Measurements from ENCODE around the gene PER1.
"Not testable (repeated sequence)": the region's sequence is repeated elsewhere in the genome, so short reads cannot be mapped to it uniquely, and the experiment has no call there.

The PER1 gene

DNA sequence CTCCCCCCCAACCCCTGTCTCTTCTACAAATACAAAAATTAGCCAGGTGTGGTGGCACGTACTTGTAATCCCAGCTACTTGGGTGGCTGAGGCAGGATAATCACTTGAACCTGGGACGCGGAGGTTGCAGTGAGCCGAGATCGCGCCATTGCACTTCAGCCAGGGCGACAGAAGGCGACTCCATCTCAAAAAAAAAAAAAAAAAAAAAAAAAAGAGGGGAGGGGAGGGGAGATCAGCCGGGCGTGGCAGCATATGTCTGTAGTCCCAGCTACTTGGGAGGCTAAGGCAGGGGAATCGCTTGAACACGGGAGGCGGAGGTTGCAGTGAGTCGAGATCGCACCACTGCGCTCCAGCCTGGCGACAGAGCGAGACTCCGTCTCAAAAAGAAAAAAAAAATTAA, 18.0 kb upstream of the PER1 start:
- not testable (repeated sequence) for DNase-seq

DNA sequence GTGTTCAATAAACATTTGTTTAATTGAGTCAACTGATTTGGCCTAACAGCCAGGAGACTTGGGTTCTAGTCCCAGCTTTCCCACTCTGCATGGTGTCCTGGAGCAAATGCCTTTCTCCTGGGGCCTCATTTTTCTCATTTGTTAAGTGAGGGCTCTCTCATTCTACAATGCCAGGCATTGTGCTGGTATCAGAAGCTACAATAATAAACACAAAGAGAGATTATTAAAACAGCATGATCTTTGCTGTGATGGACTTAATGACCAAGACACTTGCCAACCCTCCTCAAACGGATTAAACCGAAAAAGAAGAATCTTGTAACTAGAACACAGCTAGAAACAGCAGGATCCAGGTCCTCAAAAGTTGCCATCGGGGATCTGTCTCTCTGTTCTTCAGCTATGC, 15.3 kb upstream of the PER1 start:
- DNase-seq = no peak

DNA sequence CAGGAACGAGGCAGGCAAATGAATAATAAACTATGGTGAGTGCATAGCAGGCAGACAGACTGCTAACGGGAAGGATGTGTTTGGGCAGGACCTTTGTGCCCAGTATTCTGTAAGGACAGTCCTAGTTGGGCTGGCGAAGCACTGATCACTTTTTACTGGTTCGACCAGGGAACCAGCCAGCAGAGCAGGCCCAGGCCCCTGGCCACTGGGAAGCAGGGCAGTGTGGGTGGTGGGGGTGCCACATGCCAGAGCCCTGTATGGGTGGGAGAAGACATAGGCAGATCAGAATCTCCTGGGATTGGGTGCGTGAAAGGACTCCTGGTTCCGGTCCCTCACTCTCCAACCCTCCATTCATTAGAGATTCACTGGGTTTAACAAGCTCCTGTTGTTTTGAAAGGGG, 14.5 kb upstream of the PER1 start:
- no peak for DNase-seq

DNA sequence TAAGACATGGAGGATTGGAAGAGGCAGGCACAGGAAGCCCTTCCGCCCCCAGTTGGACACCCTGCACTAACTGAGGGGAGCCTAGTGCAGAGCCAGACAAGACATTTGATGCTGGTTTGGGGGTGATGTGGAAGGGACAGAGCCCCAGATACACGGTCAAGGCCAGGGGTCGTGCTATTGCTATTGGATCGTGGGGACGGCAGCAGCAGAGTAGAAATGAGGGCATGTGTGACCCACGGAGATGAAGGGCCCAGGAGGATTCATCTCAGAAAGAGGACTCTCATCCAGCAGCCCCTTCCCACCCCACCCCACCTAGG, 12.6 kb upstream of the PER1 start:
- DNase-seq = no peak

DNA sequence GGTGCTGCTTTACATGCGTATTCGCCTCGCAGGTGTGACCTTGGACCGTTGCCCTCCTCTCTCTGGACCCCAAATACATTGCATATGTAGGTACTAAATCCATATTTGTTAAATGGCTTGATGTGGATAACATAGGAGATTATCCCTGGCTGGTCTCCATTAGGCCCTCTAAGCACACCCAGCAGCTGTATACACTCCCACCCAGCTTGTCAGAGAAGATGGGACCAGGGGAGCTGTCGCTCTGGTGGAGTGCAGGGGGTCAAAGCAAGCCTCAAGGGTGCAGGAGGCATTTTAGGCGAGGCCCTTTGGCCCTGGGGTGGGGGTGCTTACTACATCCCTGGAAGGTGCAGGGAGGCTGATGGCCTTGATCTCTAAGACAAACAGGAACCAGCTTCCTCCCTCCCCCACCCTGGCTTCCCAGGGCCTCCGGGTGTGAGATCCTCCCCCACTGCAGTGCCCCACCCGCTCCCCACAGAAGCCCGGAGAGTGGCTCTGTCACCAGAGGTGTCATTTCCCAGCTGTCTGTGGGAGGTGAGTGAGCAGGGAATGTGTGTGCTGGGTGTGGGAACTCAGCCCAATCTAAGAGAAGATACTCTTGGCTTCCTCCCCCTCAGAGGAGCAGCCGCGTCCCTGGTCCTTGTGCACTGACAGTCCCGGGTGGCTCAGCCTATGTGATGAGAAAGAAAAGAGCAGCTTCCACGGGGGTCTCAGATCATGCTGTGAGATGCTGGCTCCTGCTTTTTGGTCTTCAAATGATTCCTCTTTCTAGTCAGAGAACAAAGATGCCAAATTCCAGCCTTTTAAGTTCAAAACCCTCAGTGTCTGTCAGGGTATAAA, 12.0 kb upstream of the PER1 start:
- DNase-seq = no peak

DNA sequence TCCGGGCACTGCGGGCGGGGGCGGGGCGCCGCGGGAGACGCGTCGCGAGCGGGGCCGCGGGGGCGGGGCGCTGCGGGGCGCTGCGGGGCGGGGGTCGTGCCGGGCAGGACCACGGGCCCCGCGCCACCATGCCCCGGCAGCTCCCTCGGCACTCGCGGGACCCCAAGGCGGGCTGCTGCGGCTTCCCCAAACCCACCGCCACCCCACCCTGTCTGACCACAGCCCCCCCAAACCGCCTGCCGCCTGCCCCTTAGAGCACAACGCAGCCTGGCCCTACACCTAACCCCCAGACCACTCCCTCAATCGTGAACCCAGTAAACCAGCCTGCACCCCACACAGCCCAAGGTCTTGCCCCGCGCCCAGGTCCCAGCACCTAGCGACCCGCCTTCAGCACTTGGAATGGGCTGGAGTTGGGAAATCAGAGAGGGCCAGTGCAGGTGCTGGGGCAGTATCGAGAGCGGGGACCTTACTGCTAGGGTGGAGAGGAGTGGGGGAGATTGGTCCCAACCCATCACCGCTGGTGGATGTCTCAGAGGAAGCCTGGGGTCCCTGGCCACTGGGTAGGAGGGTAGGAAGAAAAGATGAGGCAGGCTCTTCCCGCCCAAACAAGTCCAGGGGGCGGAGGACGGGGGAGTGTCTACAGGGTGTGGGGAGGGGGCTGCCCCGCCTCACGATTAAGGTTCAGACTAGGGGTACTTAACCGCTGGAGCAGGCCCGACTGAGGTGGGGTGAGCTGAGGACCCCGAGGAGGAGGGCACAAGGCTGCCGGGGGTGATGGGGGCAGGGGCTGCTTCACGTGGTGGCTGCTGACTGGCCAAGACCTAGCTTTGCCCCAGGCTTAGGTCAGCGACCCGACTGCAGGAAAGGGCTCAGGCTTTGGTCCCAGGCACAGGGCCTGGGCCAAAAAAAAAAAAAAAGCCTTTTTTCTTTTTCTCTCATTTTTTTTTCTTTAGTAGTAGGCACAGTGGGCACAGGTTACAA, 11.1 kb upstream of the PER1 start:
- peak; percentile 49 for DNase-seq

DNA sequence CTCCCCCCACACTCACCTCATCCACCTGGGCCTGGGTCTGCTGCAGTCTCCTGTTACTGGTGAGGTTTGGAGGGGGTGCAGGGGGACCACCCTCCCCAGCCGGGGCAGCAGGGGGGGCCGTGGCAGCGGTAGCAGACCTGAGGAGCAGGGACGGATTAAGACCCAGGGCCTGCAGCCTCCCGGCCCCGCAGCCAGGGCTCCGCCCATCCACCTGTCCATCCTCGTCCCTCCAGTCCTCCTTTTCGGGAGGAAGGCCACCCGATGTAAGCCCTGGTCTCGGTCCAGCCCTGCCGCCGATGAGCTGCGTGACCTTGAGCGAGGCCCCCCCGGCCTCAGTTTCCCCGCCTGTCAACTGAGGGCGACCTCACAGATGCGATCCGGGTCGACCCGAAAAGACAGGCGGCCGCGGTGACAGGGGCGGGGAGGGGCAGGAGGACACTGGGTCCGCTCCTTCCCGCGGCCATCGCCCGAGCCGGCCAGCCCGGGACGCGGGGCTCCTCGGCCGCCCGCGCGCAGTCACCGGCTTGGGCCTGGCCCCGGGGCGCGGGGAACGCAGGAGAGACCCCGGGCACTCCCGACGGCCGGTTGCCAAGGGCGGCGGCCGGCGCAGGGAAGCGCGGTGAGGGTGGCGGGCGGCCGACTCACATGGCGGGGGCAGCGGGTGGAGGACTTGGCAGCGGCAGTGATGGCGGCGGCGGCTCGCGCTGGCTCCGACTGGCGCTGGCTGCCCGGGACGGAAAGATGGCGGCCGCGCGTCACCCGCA, 10.2 kb upstream of the PER1 start, which contains the start of gene VAMP2:
TSS of gene VAMP2 (minus strand) at position 716 of the 764 bp plus-strand sequence. CDS start at position 647, 69 bp downstream.
- DNase-seq = peak; percentile 88

DNA sequence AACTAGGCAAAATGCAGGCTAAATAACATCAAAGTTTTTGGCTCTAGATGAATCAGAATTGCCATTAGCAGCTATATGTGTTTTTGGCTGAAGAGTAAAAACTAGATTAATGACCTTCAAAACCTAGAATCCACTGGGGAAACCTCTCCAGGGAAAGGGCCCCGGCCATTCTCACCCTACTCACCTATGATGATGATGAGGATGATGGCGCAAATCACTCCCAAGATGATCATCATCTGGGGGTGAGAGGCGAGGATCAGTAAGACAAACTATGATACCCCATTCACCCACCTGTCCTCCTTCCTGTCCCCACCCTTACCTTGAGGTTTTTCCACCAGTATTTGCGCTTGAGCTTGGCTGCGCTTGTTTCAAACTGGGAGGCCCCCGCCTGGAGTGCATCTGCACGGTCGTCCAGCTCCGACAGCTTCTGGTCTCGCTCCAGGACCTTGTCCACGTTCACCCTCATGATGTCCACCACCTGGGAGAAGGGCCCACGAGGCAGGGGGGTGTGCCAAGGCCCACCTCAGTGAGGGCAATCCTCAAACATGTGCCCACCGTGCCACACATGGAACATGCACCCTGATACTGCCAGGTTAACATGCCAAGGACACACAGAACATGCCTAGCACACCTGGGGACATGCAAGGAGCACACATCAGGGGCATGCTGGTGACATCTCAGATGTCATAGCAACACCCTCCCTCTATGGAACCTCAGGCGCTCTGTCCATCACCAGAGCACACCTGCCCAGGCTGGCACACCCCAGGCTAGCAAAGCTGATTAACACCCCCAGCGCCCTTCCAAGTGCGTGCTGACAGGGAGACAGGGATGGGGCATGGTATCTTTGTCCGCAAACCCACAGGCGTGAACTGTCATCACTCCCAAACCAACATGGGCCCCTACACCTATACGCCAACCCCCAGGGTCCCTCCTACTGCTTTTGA, 9.4 kb upstream of the PER1 start:
- DNase-seq = no peak

DNA sequence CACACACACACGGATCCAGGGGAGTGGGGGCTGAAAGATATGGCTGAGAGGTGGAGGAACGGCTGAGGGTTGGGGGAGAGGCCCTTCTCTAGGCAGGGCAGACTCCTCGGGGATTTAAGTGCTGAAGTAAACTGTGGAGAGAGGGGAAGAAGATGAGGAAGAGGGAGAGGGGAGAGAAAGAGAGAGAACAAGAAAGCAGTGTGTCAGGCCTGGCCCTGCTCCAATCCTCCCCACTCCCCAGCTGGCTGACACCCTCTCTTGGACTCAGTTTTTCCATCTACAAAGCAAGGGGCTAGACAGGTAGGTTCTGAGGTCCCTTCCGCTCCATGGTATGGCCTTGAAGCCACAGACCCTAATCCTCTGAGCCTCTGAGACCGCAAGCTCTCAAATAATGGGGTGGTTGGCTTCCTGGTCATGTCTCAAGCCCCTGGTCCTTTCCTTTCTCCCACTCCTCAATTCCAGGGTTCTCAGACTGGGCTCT, 8.6 kb upstream of the PER1 start:
- DNase-seq = peak; percentile 24

DNA sequence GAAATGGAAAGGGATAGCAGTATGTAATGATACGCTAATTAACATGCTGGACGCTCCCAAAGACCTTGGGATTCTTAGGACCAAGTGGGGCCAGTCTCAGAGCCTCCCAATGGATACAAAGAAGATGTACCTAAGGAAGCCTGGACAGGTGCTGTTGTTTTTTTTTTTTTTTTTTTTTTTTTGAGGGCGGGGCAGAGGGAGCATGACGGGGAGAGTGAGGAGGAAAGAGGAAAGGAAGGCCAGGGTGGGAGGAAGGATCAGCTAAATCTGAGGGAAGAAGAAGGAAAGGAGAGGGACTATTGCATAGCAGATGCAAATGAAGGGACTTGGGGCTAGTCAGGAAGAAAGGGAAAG, 8.0 kb upstream of the PER1 start:
- no peak for DNase-seq

DNA sequence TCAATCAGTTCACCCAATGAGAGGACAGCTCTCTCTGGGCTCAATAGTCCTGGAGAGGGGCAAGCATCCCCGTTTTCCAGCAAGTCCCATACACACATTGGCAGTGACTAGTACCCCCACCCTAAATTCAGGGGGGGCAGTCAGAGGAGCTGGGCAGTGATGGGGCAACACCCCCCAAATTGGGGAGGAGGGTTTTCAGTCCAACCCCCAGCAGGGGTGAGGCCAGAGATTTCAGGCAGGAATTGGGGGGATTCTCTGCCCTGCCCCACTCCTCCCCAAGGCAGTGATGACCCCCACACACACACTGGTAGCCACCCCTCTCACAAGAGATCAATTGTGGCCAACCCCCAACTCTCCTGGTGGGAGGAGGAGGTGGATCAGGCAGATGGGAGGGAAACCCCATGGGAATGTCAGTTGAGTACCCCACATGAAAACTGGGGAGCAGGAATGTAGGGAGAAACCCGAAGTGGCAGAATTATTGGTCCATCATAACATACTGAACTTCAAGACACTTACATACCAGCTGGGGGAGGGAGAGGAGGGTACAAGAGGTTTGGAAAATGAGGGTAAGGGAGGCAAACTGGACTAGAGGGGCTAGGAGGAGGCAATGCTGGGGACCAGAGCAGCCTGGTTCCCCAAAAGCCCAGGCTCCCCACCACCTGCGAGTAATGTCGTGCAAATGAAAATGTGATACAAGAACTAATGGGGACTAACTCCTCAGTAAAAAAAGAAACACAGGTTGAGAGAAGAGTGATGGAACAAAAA, 7.4 kb upstream of the PER1 start:
- peak; percentile 26 for DNase-seq

DNA sequence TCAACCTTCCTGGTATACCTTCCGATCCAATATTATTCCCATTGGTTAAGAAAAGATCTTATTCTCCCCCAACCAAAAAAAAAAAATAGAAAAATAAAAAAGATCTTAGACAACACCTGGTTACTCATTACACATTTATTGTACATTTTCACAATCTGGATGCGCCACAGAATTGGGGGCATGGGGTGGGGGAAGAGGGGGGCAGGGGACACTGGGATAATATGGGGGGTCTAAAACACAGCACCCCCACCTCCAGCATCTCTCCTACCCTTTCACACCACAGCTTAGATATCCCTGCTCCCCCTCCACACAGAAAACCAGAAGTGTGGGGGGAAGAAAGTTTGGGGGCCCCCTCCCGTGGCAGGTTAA, 6.8 kb upstream of the PER1 start:
- no peak for DNase-seq

DNA sequence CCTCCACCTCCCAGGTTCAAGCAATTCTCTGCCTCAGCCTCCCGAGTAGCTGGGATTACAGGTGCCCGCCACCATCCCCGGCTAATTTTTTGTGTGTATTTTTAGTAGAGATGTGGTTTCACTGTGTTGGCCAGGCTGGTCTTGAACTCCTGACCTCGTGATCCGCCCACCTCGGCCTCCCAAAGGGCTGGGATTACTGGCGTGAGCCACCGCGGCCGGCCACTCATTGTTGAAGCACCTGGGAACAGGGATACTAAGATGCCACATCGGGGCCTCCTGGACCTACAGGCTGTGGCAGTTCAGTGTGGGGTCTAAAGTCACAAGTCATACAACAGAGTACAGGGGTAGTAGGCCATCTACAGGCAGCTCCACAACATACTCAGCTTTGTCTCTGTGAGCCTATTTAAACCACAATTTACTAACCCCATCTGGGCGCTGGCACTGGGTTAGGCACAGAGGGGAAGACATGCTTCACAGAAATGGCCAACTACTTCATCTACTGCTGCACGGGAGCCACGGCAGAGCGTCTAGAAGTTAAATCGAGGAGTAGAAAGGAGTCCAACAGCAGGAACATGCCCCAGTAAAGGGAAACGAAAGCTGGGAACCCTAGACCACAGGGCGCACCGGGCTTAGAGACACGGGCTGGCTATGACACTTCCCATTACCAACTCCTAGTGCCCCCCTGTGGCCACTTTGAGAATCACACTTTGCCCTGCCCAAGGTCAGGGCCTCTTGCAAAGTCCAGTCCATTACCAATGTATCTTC, 6.2 kb upstream of the PER1 start:
- DNase-seq = peak; percentile 92

DNA sequence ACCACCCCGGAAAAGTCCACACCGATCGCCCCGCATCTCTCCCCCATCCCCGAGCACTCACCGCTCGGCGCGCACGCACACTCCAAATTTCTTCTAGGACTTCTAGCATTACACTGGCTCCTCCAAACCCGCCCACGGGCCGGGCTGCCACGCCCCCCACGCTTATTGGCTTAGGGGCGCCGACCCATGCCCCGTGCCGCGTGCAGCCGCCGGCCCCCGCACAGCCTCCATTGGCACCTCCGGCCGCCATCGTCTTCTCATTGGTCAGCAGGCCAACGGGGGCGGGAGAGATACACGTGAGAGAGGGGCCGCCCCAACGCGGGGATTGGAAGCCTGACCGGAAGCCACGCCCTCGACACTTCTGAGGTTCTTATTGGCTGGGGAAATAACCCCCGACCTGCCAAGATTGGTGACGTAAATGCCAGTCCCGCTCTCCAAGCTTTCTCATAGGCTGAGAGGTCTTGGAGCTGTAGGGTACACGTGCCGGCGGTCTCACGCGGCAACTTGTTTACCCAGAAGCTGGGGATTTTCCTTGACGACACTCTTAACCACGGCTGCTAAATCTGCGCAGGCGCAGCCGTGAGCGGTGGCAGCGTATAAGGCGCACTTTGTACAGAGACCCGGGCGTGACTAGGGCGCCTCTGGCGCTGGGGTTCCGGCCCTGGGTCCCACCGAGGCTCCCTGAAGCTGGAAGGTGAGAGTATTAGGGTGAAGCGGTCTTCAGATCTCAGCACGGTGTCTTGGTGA, 4.2 kb upstream of the PER1 start:
- peak; percentile 99 for DNase-seq

DNA sequence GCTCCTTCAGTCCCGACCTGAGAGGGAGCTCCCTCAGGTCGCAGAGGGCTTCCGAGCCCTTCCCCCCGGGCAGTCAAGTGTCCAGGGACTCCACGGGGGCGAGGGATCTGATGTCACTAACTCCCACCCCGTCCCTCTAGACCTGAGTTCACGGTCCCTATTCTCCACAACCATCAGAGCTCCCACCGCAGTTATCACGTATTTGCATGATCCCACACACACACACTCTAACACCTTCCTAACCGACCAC, 3.7 kb upstream of the PER1 start:
- no peak for DNase-seq

DNA sequence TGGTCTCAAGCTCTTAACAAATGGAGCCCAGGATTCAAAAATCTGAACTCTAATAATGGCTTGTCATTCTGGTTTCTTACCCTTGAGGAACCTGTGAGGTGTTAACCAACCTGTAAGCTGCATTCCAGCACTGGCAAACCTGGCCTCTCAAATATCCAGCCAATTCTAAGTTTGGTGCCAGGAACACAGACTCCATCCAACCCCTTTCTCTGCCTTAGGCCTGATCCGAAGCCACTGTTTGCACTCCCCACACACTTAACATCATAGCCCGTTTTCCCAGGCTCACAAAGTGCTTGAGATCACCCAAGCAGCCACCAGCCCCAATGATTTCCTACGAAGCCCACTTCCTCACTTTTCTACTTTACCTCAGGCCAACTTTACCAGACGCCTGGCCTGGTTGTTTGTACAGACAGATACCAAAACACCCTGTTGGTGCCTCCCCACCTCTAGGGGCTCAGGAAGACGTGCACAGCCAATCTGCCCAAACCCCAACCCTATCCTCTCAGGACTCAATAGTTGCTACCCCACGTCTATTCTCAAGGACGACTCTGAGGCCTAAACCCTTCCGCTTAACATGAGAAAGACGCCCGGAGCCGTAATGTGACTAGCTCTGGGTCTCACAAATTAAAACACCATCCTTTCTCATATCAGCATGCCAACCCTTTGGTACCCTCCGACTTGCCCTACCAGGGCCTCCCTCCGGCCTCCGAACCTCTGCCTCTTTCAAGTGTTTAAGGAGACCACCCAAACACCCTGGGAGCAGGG, 3.2 kb upstream of the PER1 start:
- DNase-seq = peak; percentile 28

DNA sequence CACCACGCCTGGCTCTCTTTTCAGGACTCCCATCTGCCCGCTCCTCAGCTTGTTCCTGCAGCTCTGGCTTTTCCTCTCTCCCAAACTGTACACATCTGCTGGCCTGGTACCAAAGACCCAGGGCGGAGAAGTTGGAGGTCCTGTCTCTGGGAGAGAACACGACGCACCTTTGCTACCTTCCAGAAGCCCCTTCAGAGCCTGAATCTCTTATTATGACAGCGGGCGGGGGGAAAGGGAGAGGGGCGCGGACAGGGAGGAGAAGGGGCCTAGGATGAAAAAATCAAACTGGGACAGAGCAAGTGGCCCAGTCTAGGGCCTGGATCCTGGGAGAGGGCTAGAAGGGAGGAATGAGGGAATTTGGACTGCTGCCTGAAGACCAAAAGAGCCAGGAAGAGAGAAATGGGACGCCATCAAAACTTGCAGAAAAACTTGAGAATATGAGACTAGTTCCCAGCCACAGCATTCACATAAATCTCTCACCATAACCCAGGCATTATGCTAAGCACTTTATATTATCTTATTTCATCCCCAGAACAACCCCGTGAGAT, 2.5 kb upstream of the PER1 start:
- DNase-seq = no peak

DNA sequence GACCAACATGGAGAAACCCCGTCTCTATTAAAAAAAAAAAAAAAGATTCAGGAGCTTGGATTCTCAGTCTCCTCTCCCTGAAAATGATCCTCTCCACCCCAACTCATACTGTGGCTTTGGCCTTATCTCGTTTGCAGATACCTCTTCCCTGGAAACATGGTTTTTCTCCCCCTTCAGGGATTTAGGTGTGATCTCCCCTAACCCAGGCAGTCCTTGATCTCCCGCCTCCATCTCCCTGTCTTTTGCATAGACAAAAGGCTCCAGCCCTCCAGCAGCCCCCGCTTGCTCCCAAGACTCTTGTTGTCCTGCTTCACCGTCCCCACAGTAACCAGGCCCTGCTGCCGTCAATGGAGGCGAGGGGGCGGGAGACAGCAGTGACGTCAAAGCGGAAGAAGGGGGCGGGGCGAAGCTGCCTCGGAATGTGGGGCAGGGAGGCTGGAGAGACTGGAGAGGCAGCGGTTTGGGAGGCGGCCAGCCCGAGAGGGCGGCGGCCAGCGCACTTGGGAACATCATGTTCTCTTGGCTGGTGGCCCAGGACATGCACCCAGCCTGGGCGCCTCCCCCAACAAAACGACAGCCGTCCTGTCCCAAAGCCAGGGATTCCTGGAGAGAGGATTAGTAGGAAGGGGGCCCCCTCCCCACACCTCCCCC, 1.9 kb upstream of the PER1 start:
- peak; percentile 78 for DNase-seq
